Measurements from ENCODE around the gene TOP2B.

TOP2B gene

GRCh38 chr3:25574172-25574765 is 90.4 kb downstream of the TOP2B start:
- H3K4ac ChIP-seq (ENCODE audit: low read length), result no peak overlapping the region
- H3K9ac ChIP-seq (ENCODE audit: low read depth, low read length, poor library complexity), result no peak overlapping the region
- no peak overlapping the region for H2BK12ac ChIP-seq (ENCODE audit: low read length)
- H3K4me1 ChIP-seq (ENCODE audit: control insufficient read depth in 2 of 2, insufficient read depth in 1 of 2, low read depth in 1 of 2, low read length in 2 of 2), result peaks cover 2 to 13% of the 10 kb centered on the region in 2 donors
- peak overlapping the region; percentile 72 for H2AFZ ChIP-seq (ENCODE audit: low read length)
- no peak overlapping the region for H3K4me2 ChIP-seq (ENCODE audit: insufficient read depth, low read length, poor library complexity, severe bottlenecking)
- H3K14ac ChIP-seq (ENCODE audit: low read length), result no peak overlapping the region
- H3K9me3 ChIP-seq (replicated peaks in 1 of 2; ENCODE audit: control insufficient read depth in 2 of 2, insufficient read depth in 1 of 2, low read depth in 1 of 2, low read length in 2 of 2), result no peaks in the 10 kb centered on the region
- H2BK5ac ChIP-seq (ENCODE audit: low read length), result no peak overlapping the region
- H2AK5ac ChIP-seq (ENCODE audit: low read depth, low read length), result no peak overlapping the region
- no peak overlapping the region for H2BK15ac ChIP-seq (ENCODE audit: low read length)
- no CpG with 5 or more reads among the region's 16 CpGs for WGBS, 2 donors (ENCODE audit: extremely low coverage in 2 of 2, insufficient read length in 2 of 2, insufficient replicate concordance in 1 of 2)
- no peak overlapping the region for H3K27ac ChIP-seq (replicated peaks; ENCODE audit: low read length)
- no peak overlapping the region for H4K8ac ChIP-seq (ENCODE audit: low read depth, low read length)
- no peak overlapping the region for H2BK120ac ChIP-seq (ENCODE audit: low read depth, low read length)
- H3K27me3 ChIP-seq (ENCODE audit: control insufficient read depth in 3 of 3, insufficient read depth in 3 of 3, low read depth in 1 of 3, low read length in 3 of 3), result no peaks in the 10 kb centered on the region
- no peaks in the 10 kb centered on the region for H3K79me1 ChIP-seq (ENCODE audit: low read depth, low read length)
- no peaks in the 10 kb centered on the region for H3K36me3 ChIP-seq (replicated peaks in 1 of 2; ENCODE audit: control insufficient read depth in 2 of 2, insufficient read depth in 2 of 2, low read length in 2 of 2)
- H4K91ac ChIP-seq (ENCODE audit: low read depth, low read length, poor library complexity), result no peak overlapping the region
- H3K18ac ChIP-seq (ENCODE audit: low read length), result no peak overlapping the region
- H3K23ac ChIP-seq (ENCODE audit: low read depth, low read length, poor library complexity), result no peak overlapping the region
- H3K4me3 ChIP-seq (ENCODE audit: low read length in 2 of 2), result no peak overlapping the region
- DNase-seq (ENCODE audit: low spot score), result no peak

GRCh38 chr3:25573386-25574171 is 91.1 kb downstream of the TOP2B start:
- no peak overlapping the region for H3K4me2 ChIP-seq (ENCODE audit: insufficient read depth, low read length, poor library complexity, severe bottlenecking)
- no peaks in the 10 kb centered on the region for H3K79me1 ChIP-seq (ENCODE audit: low read depth, low read length)
- DNase-seq (ENCODE audit: low spot score), result no peak
- H2AFZ ChIP-seq (ENCODE audit: low read length), result peak overlapping the region; percentile 72
- H3K9ac ChIP-seq (ENCODE audit: low read depth, low read length, poor library complexity), result no peak overlapping the region
- H2BK120ac ChIP-seq (ENCODE audit: low read depth, low read length), result no peak overlapping the region
- H3K23ac ChIP-seq (ENCODE audit: low read depth, low read length, poor library complexity), result no peak overlapping the region
- no peaks in the 10 kb centered on the region for H3K27me3 ChIP-seq (ENCODE audit: control insufficient read depth in 3 of 3, insufficient read depth in 3 of 3, low read depth in 1 of 3, low read length in 3 of 3)
- no peak overlapping the region for H2BK5ac ChIP-seq (ENCODE audit: low read length)
- no peak overlapping the region for H4K91ac ChIP-seq (ENCODE audit: low read depth, low read length, poor library complexity)
- WGBS, 2 donors (ENCODE audit: extremely low coverage in 2 of 2, insufficient read length in 2 of 2, insufficient replicate concordance in 1 of 2), result no CpG with 5 or more reads among the region's 19 CpGs
- no peak overlapping the region for H4K8ac ChIP-seq (ENCODE audit: low read depth, low read length)
- H3K4me1 ChIP-seq (ENCODE audit: control insufficient read depth in 2 of 2, insufficient read depth in 1 of 2, low read depth in 1 of 2, low read length in 2 of 2), result peaks cover 2 to 14% of the 10 kb centered on the region in 2 donors
- no peaks in the 10 kb centered on the region for H3K9me3 ChIP-seq (replicated peaks in 1 of 2; ENCODE audit: control insufficient read depth in 2 of 2, insufficient read depth in 1 of 2, low read depth in 1 of 2, low read length in 2 of 2)
- no peak overlapping the region for H3K4ac ChIP-seq (ENCODE audit: low read length)
- H2BK12ac ChIP-seq (ENCODE audit: low read length), result no peak overlapping the region
- no peak overlapping the region for H3K27ac ChIP-seq (replicated peaks; ENCODE audit: low read length)
- no peak overlapping the region for H3K14ac ChIP-seq (ENCODE audit: low read length)
- no peaks in the 10 kb centered on the region for H3K36me3 ChIP-seq (replicated peaks in 1 of 2; ENCODE audit: control insufficient read depth in 2 of 2, insufficient read depth in 2 of 2, low read length in 2 of 2)
- no peak overlapping the region for H3K4me3 ChIP-seq (ENCODE audit: low read length in 2 of 2)
- no peak overlapping the region for H2AK5ac ChIP-seq (ENCODE audit: low read depth, low read length)
- H2BK15ac ChIP-seq (ENCODE audit: low read length), result no peak overlapping the region
- peak overlapping the region; percentile 11 for H3K18ac ChIP-seq (ENCODE audit: low read length)

GRCh38 chr3:25572919-25573385 is 91.8 kb downstream of the TOP2B start:
- Histone ChIP-seq H3K18ac (ENCODE audit: low read length) (peak overlapping the region; percentile 68), H3K14ac (ENCODE audit: low read length) (no peak overlapping the region), H2BK120ac (ENCODE audit: low read depth, low read length) (no peak overlapping the region), H3K23ac (ENCODE audit: low read depth, low read length, poor library complexity) (no peak overlapping the region), H3K9ac (ENCODE audit: low read depth, low read length, poor library complexity) (no peak overlapping the region), H4K8ac (ENCODE audit: low read depth, low read length) (no peak overlapping the region), H3K27ac (replicated peaks; ENCODE audit: low read length) (no peak overlapping the region), H3K4me2 (ENCODE audit: insufficient read depth, low read length, poor library complexity, severe bottlenecking) (no peak overlapping the region), H2BK12ac (ENCODE audit: low read length) (peak overlapping the region; percentile 36), H4K91ac (ENCODE audit: low read depth, low read length, poor library complexity) (no peak overlapping the region), H2BK15ac (ENCODE audit: low read length) (no peak overlapping the region), H3K4me3 (ENCODE audit: low read length in 2 of 2) (no peak overlapping the region), H3K79me1 (ENCODE audit: low read depth, low read length) (no peaks in the 10 kb centered on the region), H2BK5ac (ENCODE audit: low read length) (no peak overlapping the region), H3K4me1 (ENCODE audit: control insufficient read depth in 2 of 2, insufficient read depth in 1 of 2, low read depth in 1 of 2, low read length in 2 of 2) (peaks cover 2 to 16% of the 10 kb centered on the region in 2 donors), H2AK5ac (ENCODE audit: low read depth, low read length) (no peak overlapping the region), H3K4ac (ENCODE audit: low read length) (no peak overlapping the region), H3K9me3 (replicated peaks in 1 of 2; ENCODE audit: control insufficient read depth in 2 of 2, insufficient read depth in 1 of 2, low read depth in 1 of 2, low read length in 2 of 2) (no peaks in the 10 kb centered on the region), H2AFZ (ENCODE audit: low read length) (peak overlapping the region; percentile 72), H3K36me3 (replicated peaks in 1 of 2; ENCODE audit: control insufficient read depth in 2 of 2, insufficient read depth in 2 of 2, low read length in 2 of 2) (no peaks in the 10 kb centered on the region), H3K27me3 (ENCODE audit: control insufficient read depth in 3 of 3, insufficient read depth in 3 of 3, low read depth in 1 of 3, low read length in 3 of 3) (no peaks in the 10 kb centered on the region)
- no CpG with 5 or more reads among the region's 14 CpGs for WGBS, 2 donors (ENCODE audit: extremely low coverage in 2 of 2, insufficient read length in 2 of 2, insufficient replicate concordance in 1 of 2)
- no peak for DNase-seq (ENCODE audit: low spot score)

- no peak overlapping the region for H3K23ac ChIP-seq (ENCODE audit: low read depth, low read length, poor library complexity)
- H2BK5ac ChIP-seq (ENCODE audit: low read length), result no peak overlapping the region
- H4K8ac ChIP-seq (ENCODE audit: low read depth, low read length), result no peak overlapping the region
- no peaks in the 10 kb centered on the region for H3K36me3 ChIP-seq (replicated peaks in 1 of 2; ENCODE audit: control insufficient read depth in 2 of 2, insufficient read depth in 2 of 2, low read length in 2 of 2)
- H3K4me3 ChIP-seq (ENCODE audit: low read length in 2 of 2), result no peak overlapping the region
- no peak overlapping the region for H3K14ac ChIP-seq (ENCODE audit: low read length)
- no peak overlapping the region for H3K4ac ChIP-seq (ENCODE audit: low read length)
- H3K79me1 ChIP-seq (ENCODE audit: low read depth, low read length), result no peaks in the 10 kb centered on the region
- no peaks in the 10 kb centered on the region for H3K9me3 ChIP-seq (replicated peaks in 1 of 2; ENCODE audit: control insufficient read depth in 2 of 2, insufficient read depth in 1 of 2, low read depth in 1 of 2, low read length in 2 of 2)
- H3K27me3 ChIP-seq (ENCODE audit: control insufficient read depth in 3 of 3, insufficient read depth in 3 of 3, low read depth in 1 of 3, low read length in 3 of 3), result no peaks in the 10 kb centered on the region
- no peak overlapping the region for H4K91ac ChIP-seq (ENCODE audit: low read depth, low read length, poor library complexity)
- no peak overlapping the region for H3K27ac ChIP-seq (replicated peaks; ENCODE audit: low read length)
- H2AK5ac ChIP-seq (ENCODE audit: low read depth, low read length), result no peak overlapping the region
- no peak overlapping the region for H2BK120ac ChIP-seq (ENCODE audit: low read depth, low read length)
- WGBS, 2 donors (ENCODE audit: extremely low coverage in 2 of 2, insufficient read length in 2 of 2, insufficient replicate concordance in 1 of 2), result no CpG with 5 or more reads among the region's 3 CpGs
- H3K4me1 ChIP-seq (ENCODE audit: control insufficient read depth in 2 of 2, insufficient read depth in 1 of 2, low read depth in 1 of 2, low read length in 2 of 2), result peaks cover 2 to 16% of the 10 kb centered on the region in 2 donors
- H2BK12ac ChIP-seq (ENCODE audit: low read length), result no peak overlapping the region
- H3K18ac ChIP-seq (ENCODE audit: low read length), result no peak overlapping the region
- H3K4me2 ChIP-seq (ENCODE audit: insufficient read depth, low read length, poor library complexity, severe bottlenecking), result no peak overlapping the region
- no peak for DNase-seq (ENCODE audit: low spot score)
- H3K9ac ChIP-seq (ENCODE audit: low read depth, low read length, poor library complexity), result no peak overlapping the region
- no peak overlapping the region for H2AFZ ChIP-seq (ENCODE audit: low read length)
- no peak overlapping the region for H2BK15ac ChIP-seq (ENCODE audit: low read length)
These were observed 92.4 kb downstream of the TOP2B start for GRCh38 chr3:25572336-25572735.
